Endothelial cell of umbilical vein (primary cell): ENCODE results near the gene ASIP. TPM values are rescaled to one million over a fixed set of nuclear protein-coding genes. Genes with fewer than 3 reads are reported as not detected.

ENCODE experiments used
- BruUV-seq: library from RNA; stranded (reverse); fragments of 400-500 nt; replicated peaks from 2 replicates; lab custom pipeline; 2021; lab: Mats Ljungman, UMichigan
- CTCF ChIA-PET: fragments of 300-600, 350-600 bp; sonication (Branson Sonifier 250); formaldehyde crosslinking; loops from one replicate; lab custom pipeline; 2021; ENCODE audit warnings: antibody characterized with exemption, inconsistent platforms; lab: Charles Lee
- POLR2A ChIA-PET: fragments of 300-600, 350-600 bp; sonication (Branson Sonifier 250); formaldehyde crosslinking; loops from one replicate; lab custom pipeline; 2021; ENCODE audit warnings: antibody characterized with exemption, inconsistent platforms; lab: Charles Lee
- DNase-seq: peaks from one replicate; pipeline ENCODE4 v3.0.0-alpha.2; 2011; ENCODE audit warnings: low read depth, low spot score
- FAIRE-seq: peaks from 2 replicates; lab custom pipeline; 2011; peaks lifted over from hg19 to GRCh38; lab: Jason Lieb, UNC
- H2AFZ ChIP-seq: 2 replicates; pipeline ENCODE4 v1.6.0; 2012; ENCODE audit warnings: low read depth, low read length, control low read depth, inconsistent platforms
- H3K27ac ChIP-seq: 2 replicates; pipeline ENCODE4 v1.5.1; 2011; ENCODE audit warnings: low read depth, mild to moderate bottlenecking, control low read depth, low read length, moderate library complexity; ENCODE audit not compliant: insufficient read depth
- H3K27me3 ChIP-seq, 2 experiments: 2 replicates each; pipeline versions ENCODE4 v1.6.0 to v1.6.1; 2011; ENCODE audit warnings: low read length in 2 of 2, mixed read lengths in 1 of 2; ENCODE audit not compliant: control insufficient read depth in 2 of 2, insufficient read depth in 2 of 2
- H3K36me3 ChIP-seq, 2 experiments: 2 replicates in 1 of 2; 3 replicates in 1 of 2; pipeline ENCODE4 v1.5.1; 2011; ENCODE audit warnings: low read length in 2 of 2, mild to moderate bottlenecking in 1 of 2, moderate library complexity in 1 of 2; ENCODE audit not compliant: control insufficient read depth in 2 of 2, insufficient read depth in 2 of 2; ENCODE audit errors: extremely low read depth in 1 of 2
- H3K4me1 ChIP-seq: 3 replicates; pipeline ENCODE4 v1.5.1; 2011; ENCODE audit warnings: mild to moderate bottlenecking, low read length; ENCODE audit not compliant: control insufficient read depth, insufficient read depth; ENCODE audit errors: extremely low read depth
- H3K4me2 ChIP-seq: 2 replicates; pipeline ENCODE4 v1.6.1; 2011; ENCODE audit warnings: low read length, control low read depth, mixed read lengths; ENCODE audit not compliant: insufficient read depth
- H3K4me3 ChIP-seq, 3 experiments: fragments of 200-600 bp in 1 of 3; sonication (generic), shearing (Covaris generic) in 1 of 3; replicated peaks in 1 of 3; 2 replicates each; pipeline ENCODE4 v1.5.1; 2011 to 2016; ENCODE audit warnings: control low read depth in 3 of 3, low read length in 3 of 3, mild to moderate bottlenecking in 2 of 3, inconsistent platforms in 1 of 3, low read depth in 1 of 3, moderate library complexity in 1 of 3; ENCODE audit not compliant: insufficient read depth in 1 of 3
- H3K79me2 ChIP-seq: 2 replicates; pipeline ENCODE4 v1.6.0; 2012; ENCODE audit warnings: low read length, inconsistent platforms; ENCODE audit not compliant: control insufficient read depth, insufficient read depth
- H3K9ac ChIP-seq: replicated peaks from 2 replicates; pipeline ENCODE3; 2011; ENCODE audit warnings: low read length, control low read depth; ENCODE audit not compliant: insufficient read depth; ENCODE audit errors: extremely low read depth
- H3K9me1 ChIP-seq: replicated peaks from 3 replicates; pipeline ENCODE4 v1.6.0; 2011; ENCODE audit warnings: mild to moderate bottlenecking, low read length; ENCODE audit not compliant: control insufficient read depth, insufficient read depth; ENCODE audit errors: extremely low read depth
- H3K9me3 ChIP-seq: replicated peaks from 2 replicates; pipeline ENCODE4 v1.5.1; 2012; ENCODE audit warnings: low read length, inconsistent platforms; ENCODE audit not compliant: control insufficient read depth, insufficient read depth
- H4K20me1 ChIP-seq: replicated peaks from 2 replicates; pipeline ENCODE3; 2011; ENCODE audit warnings: mild to moderate bottlenecking, low read length; ENCODE audit not compliant: control insufficient read depth, insufficient read depth; ENCODE audit errors: extremely low read depth
- CTCF ChIP-seq, 2 donors: IDR thresholded peaks; 1 replicate in 1 of 2; 2 replicates in 1 of 2; pipeline ENCODE4 v1.5.1; 2011; ENCODE audit warnings: low read length in 2 of 2, mild to moderate bottlenecking in 2 of 2, moderate library complexity in 2 of 2, control low read depth in 1 of 2, inconsistent platforms in 1 of 2, low read depth in 1 of 2; ENCODE audit not compliant: insufficient read depth in 1 of 2; ENCODE audit errors: extremely low read depth in 1 of 2
- EZH2 ChIP-seq: IDR thresholded peaks from 2 replicates; pipeline ENCODE4 v1.6.1; 2012; ENCODE audit warnings: borderline replicate concordance, low read depth, mild to moderate bottlenecking, moderate library complexity, low read length, inconsistent platforms; ENCODE audit not compliant: severe bottlenecking
- FOS ChIP-seq: IDR thresholded peaks from 2 replicates; pipeline ENCODE4 v1.6.1; 2011; ENCODE audit warnings: mild to moderate bottlenecking, low read length, moderate library complexity, borderline replicate concordance; ENCODE audit not compliant: insufficient read depth
- GATA2 ChIP-seq: IDR thresholded peaks from 2 replicates; pipeline ENCODE4 v1.7.0; 2011; ENCODE audit warnings: low read depth, mild to moderate bottlenecking, moderate library complexity, mixed read lengths, low read length; ENCODE audit not compliant: insufficient read length, insufficient read depth
- JUN ChIP-seq: IDR thresholded peaks from 2 replicates; pipeline ENCODE4 v1.6.1; 2011; ENCODE audit warnings: borderline replicate concordance, low read depth; ENCODE audit not compliant: insufficient read length, insufficient read depth
- MAX ChIP-seq: IDR thresholded peaks from 2 replicates; pipeline ENCODE4 v1.6.1; 2011; ENCODE audit not compliant: insufficient read depth, insufficient read length
- MYC ChIP-seq: IDR thresholded peaks from one replicate; pipeline ENCODE4 v1.6.1; 2011; ENCODE audit warnings: mild to moderate bottlenecking, low read depth, low read length
- POLR2A ChIP-seq: IDR thresholded peaks from 2 replicates; pipeline ENCODE4 v1.6.1; 2012; ENCODE audit warnings: low read depth, mild to moderate bottlenecking, control low read depth, low read length
- POLR2AphosphoS5 ChIP-seq: IDR thresholded peaks from 2 replicates; pipeline ENCODE4 v1.6.1; 2012; ENCODE audit warnings: low read depth, mild to moderate bottlenecking, control low read depth, low read length, moderate library complexity; ENCODE audit not compliant: insufficient read depth
- dilution Hi-C: fragments of 300-500 bp; cut with MboI; formaldehyde crosslinking; loops from one replicate; pipeline ENCODE4 v1.15.0; 2019; ENCODE audit warnings: low sequenced_read_pairs; ENCODE audit not compliant: extremely low pct_ligation_motif_present
- intact Hi-C: fragments of 100-400 bp; cut with micrococcal nuclease; formaldehyde crosslinking; loops from one replicate; pipeline ENCODE4 v1.10.0; 2022
- polyA plus RNA-seq, 4 experiments: library from polyadenylated mRNA; depleted of rRNA in 3 of 4; stranded (reverse) in 3 of 4; unstranded in 1 of 4; fragments of >200 nt; gene quantifications; 2 replicates each; pipeline versions ENCODE4 v1.2.1 to v1.2.3, GENCODE V29; 2011 to 2012; ENCODE audit warnings: missing spikeins in 1 of 4
- total RNA-seq: library from RNA; stranded (reverse); gene quantifications from 2 replicates; pipeline ENCODE4 v1.2.3, GENCODE V29; 2021

ASIP gene
- total and polyA plus RNA-seq, 2 donors (not counting 3 experiments of a cell fraction or from before 2014, with no cell fraction given): not detected

- Histone ChIP-seq H3K36me3 (no peaks in the 10 kb centered on the region), H3K4me1 (no peaks in the 10 kb centered on the region), H3K4me3 (no peak overlapping the region), H4K20me1 (no peaks in the 10 kb centered on the region), H3K27me3 (peaks cover 12 to 13% of the 10 kb centered on the region in 2 experiments), H3K9me3 (no peaks in the 10 kb centered on the region), H2AFZ (no peak overlapping the region), H3K27ac (no peak overlapping the region), H3K79me2 (no peaks in the 10 kb centered on the region), H3K9me1 (no peaks in the 10 kb centered on the region), H3K4me2 (no peak overlapping the region), H3K9ac (no peak overlapping the region)
- intact Hi-C loops: no loop called here
- TF ChIP-seq GATA2 (no peak), FOS (no peak), MYC (no peak), JUN (no peak)
- ChIA-PET CTCF (interaction anchor here (1.1 to 2.0 kb wide), 2 partner anchors 9 to 56 kb away, joined by 3 to 10 read pairs; no protein-coding TSS in a partner anchor), POLR2A (no interaction called here)
- peak; percentile 21 for FAIRE-seq
- no peak for DNase-seq
- dilution Hi-C loops: no loop called here
- BruUV-seq: no TSS peak
Observed at GRCh38 chr20:34246126-34246626, 5.0 kb downstream of the ASIP start.

- dilution Hi-C loops (no loop called here), intact Hi-C loops (no loop called here)
- no peaks in the 10 kb centered on the region for H3K9me3 ChIP-seq
- H3K27ac ChIP-seq: no peak overlapping the region
- H3K4me2 ChIP-seq: no peak overlapping the region
- H3K79me2 ChIP-seq: no peaks in the 10 kb centered on the region
- FAIRE-seq: no peak
- POLR2A ChIA-PET: no interaction called here
- H4K20me1 ChIP-seq: no peaks in the 10 kb centered on the region
- peaks cover 0 to 4% of the 10 kb centered on the region in 2 experiments for H3K27me3 ChIP-seq
- no peaks in the 10 kb centered on the region for H3K36me3 ChIP-seq
- no peaks in the 10 kb centered on the region for H3K4me1 ChIP-seq
- TF ChIP-seq JUN (no peak), MYC (no peak), MAX (no peak), EZH2 (no peak), CTCF (IDR thresholded peaks at IDR 0.05; ENCODE audit: extremely low read depth in 1 of 2, insufficient read depth in 1 of 2, low read depth in 1 of 2, low read length in 2 of 2) (no peak), FOS (no peak), POLR2A (no peak), GATA2 (no peak), POLR2AphosphoS5 (no peak)
- CTCF ChIA-PET: interaction anchor here (0.7 to 1.5 kb wide), 2 partner anchors 10 to 59 kb away, joined by 3 to 4 read pairs; no protein-coding TSS in a partner anchor
- DNase-seq: no peak
- H2AFZ ChIP-seq: no peak overlapping the region
- H3K9ac ChIP-seq: no peak overlapping the region
- no peak overlapping the region for H3K4me3 ChIP-seq
- no peaks in the 10 kb centered on the region for H3K9me1 ChIP-seq
- BruUV-seq: no TSS peak
Observed at GRCh38 chr20:34249291-34249690, 8.1 kb downstream of the ASIP start.
